BE2C (cell line): ENCODE measurements around the gene IRX4.

ENCODE experiments used
- DNase-seq: peaks from one replicate; pipeline ENCODE4 v3.0.0-alpha.2; 2020
- H3K27me3 ChIP-seq: fragments of 250-450 bp; sonication (Bioruptor Pico); 2 replicates; pipeline ENCODE4 v1.5.1; 2020; ENCODE audit warnings: mild to moderate bottlenecking
- H3K36me3 ChIP-seq: fragments of 250-450 bp; sonication (Bioruptor Pico); 2 replicates; pipeline ENCODE4 v1.5.1; 2020; ENCODE audit warnings: mild to moderate bottlenecking
- H3K4me1 ChIP-seq: fragments of 250-450 bp; sonication (Bioruptor Pico); 2 replicates; pipeline ENCODE4 v1.5.1; 2020
- H3K4me3 ChIP-seq: 2 replicates; pipeline ENCODE4 v1.5.1; 2011; ENCODE audit warnings: low read depth, low read length
- H3K9me3 ChIP-seq: fragments of 250-450 bp; sonication (Bioruptor Pico); 2 replicates; pipeline ENCODE4 v1.5.1; 2020
- TF ChIP-seq, protein P1 (sequence below): IDR thresholded peaks from 2 replicates; pipeline ENCODE4 v1.5.1; 2012; ENCODE audit warnings: mild to moderate bottlenecking, low read depth, low read length

Gene IRX4

DNA sequence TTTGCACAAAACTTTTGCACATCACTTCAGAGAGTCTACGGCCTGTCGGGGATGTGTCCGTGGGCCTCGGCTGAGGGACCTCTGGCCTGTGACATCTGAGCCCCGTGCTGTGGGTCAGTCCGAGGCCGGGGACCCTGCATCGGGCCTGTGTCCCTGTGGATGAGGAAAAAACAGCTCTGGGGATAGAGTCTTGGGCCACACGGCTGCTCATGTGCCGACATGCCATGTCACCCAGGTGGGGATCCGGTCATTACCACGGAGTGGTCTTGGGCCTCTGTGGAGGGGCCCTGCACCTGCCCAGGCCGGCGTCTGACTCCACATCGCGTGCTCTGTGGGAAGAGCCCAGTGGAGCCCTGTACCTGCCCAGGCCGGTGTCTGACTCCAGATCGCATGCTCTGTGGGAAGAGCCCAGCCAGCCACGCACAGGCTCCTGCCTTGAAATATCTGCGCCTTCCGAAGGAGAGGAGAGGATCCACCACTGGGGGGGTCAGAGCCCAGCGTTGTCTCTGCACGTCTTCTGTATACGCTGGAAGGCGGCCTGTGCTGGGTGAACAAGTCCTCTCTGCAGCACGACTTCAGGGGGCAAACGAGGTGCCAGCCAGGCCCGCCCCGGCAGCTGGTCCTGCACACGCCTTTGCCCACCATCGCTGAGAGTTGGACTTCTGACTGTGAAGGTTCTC is 27.5 kb upstream of the IRX4 start:
- TF ChIP-seq, protein P1, sequence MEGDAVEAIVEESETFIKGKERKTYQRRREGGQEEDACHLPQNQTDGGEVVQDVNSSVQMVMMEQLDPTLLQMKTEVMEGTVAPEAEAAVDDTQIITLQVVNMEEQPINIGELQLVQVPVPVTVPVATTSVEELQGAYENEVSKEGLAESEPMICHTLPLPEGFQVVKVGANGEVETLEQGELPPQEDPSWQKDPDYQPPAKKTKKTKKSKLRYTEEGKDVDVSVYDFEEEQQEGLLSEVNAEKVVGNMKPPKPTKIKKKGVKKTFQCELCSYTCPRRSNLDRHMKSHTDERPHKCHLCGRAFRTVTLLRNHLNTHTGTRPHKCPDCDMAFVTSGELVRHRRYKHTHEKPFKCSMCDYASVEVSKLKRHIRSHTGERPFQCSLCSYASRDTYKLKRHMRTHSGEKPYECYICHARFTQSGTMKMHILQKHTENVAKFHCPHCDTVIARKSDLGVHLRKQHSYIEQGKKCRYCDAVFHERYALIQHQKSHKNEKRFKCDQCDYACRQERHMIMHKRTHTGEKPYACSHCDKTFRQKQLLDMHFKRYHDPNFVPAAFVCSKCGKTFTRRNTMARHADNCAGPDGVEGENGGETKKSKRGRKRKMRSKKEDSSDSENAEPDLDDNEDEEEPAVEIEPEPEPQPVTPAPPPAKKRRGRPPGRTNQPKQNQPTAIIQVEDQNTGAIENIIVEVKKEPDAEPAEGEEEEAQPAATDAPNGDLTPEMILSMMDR, result no peak
- peaks cover 50% of the 10 kb centered on the region for H3K27me3 ChIP-seq

DNA sequence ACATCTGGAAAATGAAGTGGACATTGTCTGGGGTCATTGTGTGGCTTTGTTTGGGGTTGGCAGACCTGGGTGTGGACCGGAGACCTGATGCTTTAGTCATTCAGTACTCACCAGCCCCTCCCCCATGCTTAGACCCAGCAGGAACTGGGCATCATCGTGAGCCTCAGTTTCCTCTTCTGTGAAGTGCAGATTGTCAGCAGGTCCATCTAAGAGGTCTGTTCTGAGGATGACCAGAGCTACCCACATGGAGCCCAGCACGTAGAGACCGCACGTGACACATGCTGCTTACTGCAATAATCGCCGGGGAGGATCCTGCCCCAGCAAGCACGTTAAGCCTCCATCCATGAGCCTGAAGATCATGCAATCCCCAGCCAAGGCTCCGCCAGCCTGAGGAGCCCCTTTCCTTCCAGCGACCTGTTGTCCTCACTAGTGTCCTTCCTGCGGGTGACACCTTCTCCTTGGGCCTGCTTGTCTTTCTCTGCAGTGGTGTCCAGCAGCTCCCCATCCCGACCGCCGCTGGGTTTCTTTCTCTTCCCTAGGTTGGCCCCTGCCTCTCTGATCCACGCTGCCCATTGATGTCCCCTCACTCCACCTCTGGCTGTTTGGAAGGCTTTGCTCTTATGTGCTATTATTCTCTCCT is 26.7 kb upstream of the IRX4 start:
- TF ChIP-seq, protein P1, result no peak
- Histone ChIP-seq H3K9me3 (no peaks in the 10 kb centered on the region), H3K27me3 (peaks cover 50% of the 10 kb centered on the region), H3K36me3 (no peaks in the 10 kb centered on the region), H3K4me1 (no peaks in the 10 kb centered on the region), H3K4me3 (no peak overlapping the region)
- peak; percentile 3 for DNase-seq

More for the DNA sequence above, 27.5 kb upstream of the IRX4 start:
- Histone ChIP-seq H3K9me3 (no peaks in the 10 kb centered on the region), H3K36me3 (no peaks in the 10 kb centered on the region), H3K4me1 (no peaks in the 10 kb centered on the region), H3K4me3 (no peak overlapping the region)
- DNase-seq, result peak; percentile 4

DNA sequence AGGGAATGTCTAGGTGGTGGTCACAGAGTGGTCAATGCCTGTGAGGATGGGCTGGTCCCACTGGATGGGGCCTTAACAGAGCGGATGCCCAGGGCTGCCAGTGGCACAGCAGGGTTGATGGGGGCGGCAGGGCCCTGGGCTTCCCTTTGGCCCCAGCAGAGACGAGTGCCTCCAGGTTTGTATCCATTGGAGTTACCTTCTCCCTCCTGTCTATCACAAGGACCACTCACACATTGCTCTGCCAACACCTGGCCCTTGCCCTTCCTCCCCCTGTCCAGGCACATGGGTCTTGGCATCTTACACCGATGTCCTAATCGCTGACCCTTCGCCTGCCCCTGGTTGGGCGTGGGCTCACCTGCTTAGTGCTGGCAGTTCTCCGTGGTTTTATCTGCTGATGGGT is 26.2 kb upstream of the IRX4 start:
- no peak overlapping the region for H3K4me3 ChIP-seq
- TF ChIP-seq, protein P1, result no peak
- H3K27me3 ChIP-seq, result peaks cover 45% of the 10 kb centered on the region
- H3K4me1 ChIP-seq, result no peaks in the 10 kb centered on the region
- H3K9me3 ChIP-seq, result no peaks in the 10 kb centered on the region
- H3K36me3 ChIP-seq, result no peaks in the 10 kb centered on the region
- peak; percentile 2 for DNase-seq

DNA sequence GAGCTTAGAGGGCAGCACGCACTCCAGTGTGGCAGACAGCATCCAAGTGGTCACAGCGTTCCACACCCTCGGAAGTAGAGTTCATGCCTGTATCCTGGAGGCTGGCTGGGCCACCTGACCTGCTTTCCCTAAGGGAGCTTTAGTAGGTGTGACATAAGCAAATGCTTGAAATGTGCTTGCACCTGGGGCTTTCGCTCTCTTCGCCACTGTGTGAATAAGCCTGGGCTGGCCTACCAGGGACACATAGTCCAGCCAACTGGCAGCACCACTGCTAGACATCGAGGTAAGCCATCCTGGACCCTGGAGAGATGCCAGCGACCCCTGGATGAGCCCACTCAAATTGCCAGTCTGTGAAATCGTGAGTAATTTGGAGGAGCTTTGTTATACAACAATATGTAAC is 24.9 kb upstream of the IRX4 start:
- no peak overlapping the region for H3K4me3 ChIP-seq
- H3K4me1 ChIP-seq, result no peaks in the 10 kb centered on the region
- H3K36me3 ChIP-seq, result no peaks in the 10 kb centered on the region
- peaks cover 34% of the 10 kb centered on the region for H3K27me3 ChIP-seq
- H3K9me3 ChIP-seq, result no peaks in the 10 kb centered on the region
- TF ChIP-seq, protein P1, result no peak
- peak; percentile 2 for DNase-seq

DNA sequence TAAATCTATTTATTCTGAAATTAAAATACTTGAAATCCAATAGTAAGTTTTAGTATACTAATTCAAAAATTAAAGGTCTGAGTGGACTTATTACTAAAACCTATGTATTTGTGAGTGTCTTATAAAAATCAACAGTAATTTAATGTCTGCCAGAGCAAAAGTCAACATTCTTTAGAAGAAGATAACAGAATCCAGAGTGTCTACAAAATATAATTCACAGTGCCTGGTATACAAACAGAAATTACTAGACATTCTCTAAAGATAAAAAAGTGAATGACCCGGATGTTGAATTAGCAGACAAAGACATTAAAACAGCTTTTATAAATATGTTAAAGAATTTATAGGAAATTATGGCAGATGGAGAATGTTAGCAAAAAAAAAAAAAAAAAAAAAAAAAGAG is 22.4 kb upstream of the IRX4 start:
- H3K4me1 ChIP-seq, result no peaks in the 10 kb centered on the region
- peaks cover 16% of the 10 kb centered on the region for H3K27me3 ChIP-seq
- H3K4me3 ChIP-seq, result no peak overlapping the region
- no peaks in the 10 kb centered on the region for H3K9me3 ChIP-seq
- TF ChIP-seq, protein P1, result no peak
- DNase-seq, result no peak
- no peaks in the 10 kb centered on the region for H3K36me3 ChIP-seq

DNA sequence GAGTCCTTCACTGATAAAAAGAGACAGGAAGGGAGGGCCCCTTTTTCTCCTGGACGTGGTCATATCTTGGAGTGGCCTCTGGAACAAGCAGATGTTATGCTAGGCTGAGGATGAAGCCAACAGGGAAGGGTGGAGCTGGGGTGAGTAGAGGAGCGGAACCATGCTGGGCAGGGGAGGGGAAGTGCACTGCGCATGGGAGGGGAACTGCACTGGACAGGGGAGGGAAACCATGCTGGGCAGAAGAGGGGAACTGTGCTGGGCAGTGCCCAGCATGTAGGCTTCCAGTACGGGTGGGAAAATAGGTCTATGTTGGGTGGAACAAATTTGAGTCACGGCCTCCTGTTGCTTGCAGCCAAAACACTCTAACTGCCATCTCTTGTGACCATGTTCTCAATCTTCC is 19.3 kb upstream of the IRX4 start:
- Histone ChIP-seq H3K4me3 (no peak overlapping the region), H3K4me1 (no peaks in the 10 kb centered on the region), H3K9me3 (no peaks in the 10 kb centered on the region), H3K36me3 (no peaks in the 10 kb centered on the region), H3K27me3 (peaks cover 22% of the 10 kb centered on the region)
- peak; percentile 2 for DNase-seq
- TF ChIP-seq, protein P1, result no peak
